Endothelial cell (in vitro differentiated cells): ENCODE results near the gene HRAS. TPM values are rescaled to one million over a fixed set of nuclear protein-coding genes. Genes with fewer than 3 reads are reported as not detected.

ENCODE experiments used
- DNase-seq: peaks from one replicate; pipeline ENCODE4 v3.0.0; 2021; ENCODE audit warnings: low spot score
- H3K27ac Mint-ChIP-seq: one replicate; pipeline ENCODE4 v1.8.0; 2021; ENCODE audit warnings: mixed read lengths, inconsistent platforms; ENCODE audit not compliant: unreplicated experiment
- H3K27me3 Mint-ChIP-seq: one replicate; pipeline ENCODE4 v1.8.0; 2021; ENCODE audit warnings: mild to moderate bottlenecking, moderate library complexity, mixed read lengths, inconsistent platforms; ENCODE audit not compliant: unreplicated experiment
- H3K36me3 Mint-ChIP-seq: one replicate; pipeline ENCODE4 v1.8.0; 2021; ENCODE audit warnings: mild to moderate bottlenecking, low read depth, mixed read lengths, inconsistent platforms; ENCODE audit not compliant: unreplicated experiment
- H3K4me1 Mint-ChIP-seq: one replicate; pipeline ENCODE4 v1.8.0; 2021; ENCODE audit warnings: mild to moderate bottlenecking, mixed read lengths, inconsistent platforms; ENCODE audit not compliant: unreplicated experiment
- H3K4me3 Mint-ChIP-seq: one replicate; pipeline ENCODE4 v1.8.0; 2021; ENCODE audit warnings: mild to moderate bottlenecking, mixed read lengths, inconsistent platforms; ENCODE audit not compliant: unreplicated experiment
- H3K9me3 Mint-ChIP-seq: one replicate; pipeline ENCODE4 v1.8.0; 2021; ENCODE audit warnings: mixed read lengths, inconsistent platforms; ENCODE audit not compliant: unreplicated experiment
- total RNA-seq: library from RNA; stranded (reverse); fragmentation: NEBNext Ultra II Directional; extraction: Animal tissue kit (Norgen Biotek cat#: 25700); gene quantifications from one replicate; pipeline ENCODE4 v1.2.1, GENCODE V29; 2021; ENCODE audit not compliant: unreplicated experiment
- TF ChIP-seq, protein P1 (sequence below): fragments of 200-600 bp; sonication (generic); IDR thresholded peaks from one replicate; pipeline ENCODE4 v1.5.0; 2021; ENCODE audit warnings: antibody characterized with exemption; ENCODE audit not compliant: unreplicated experiment

Gene HRAS
- total RNA-seq, 1 donor from 2014 or later = 92.4 TPM

DNA sequence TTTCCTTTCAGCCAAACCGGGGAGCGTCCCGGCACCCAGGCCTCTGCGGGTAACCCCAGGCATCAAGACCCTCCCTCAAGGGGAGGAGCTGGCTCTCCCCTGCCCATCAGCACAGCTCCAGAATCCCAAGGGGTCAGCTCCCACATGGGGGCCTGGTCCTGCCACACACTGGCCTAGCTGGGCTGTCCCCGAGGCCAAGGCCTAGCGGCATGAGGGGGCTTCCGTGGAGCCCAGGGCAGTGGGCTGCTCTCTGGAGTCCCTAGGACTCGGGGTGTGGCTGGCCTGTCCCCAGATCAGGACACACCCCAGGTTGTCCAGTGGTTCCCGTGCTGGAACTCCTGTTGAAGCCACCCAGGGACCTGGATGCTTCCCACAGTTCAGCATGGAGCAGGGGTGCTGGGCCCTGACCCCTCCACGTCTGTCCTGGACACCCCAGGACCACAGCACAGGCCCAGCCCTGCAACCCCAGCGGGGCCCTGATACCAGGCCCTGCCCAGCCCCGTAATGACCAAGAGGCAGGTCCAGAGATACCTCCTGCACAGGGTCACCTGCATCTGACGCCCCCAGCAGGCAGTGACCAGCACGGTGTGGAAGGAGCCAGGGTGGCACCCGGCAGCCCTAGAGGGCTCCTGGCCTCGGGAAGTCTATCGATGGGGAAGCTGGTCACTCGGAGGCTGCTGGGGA is 5.5 kb downstream of the HRAS start:
- TF ChIP-seq, protein P1, sequence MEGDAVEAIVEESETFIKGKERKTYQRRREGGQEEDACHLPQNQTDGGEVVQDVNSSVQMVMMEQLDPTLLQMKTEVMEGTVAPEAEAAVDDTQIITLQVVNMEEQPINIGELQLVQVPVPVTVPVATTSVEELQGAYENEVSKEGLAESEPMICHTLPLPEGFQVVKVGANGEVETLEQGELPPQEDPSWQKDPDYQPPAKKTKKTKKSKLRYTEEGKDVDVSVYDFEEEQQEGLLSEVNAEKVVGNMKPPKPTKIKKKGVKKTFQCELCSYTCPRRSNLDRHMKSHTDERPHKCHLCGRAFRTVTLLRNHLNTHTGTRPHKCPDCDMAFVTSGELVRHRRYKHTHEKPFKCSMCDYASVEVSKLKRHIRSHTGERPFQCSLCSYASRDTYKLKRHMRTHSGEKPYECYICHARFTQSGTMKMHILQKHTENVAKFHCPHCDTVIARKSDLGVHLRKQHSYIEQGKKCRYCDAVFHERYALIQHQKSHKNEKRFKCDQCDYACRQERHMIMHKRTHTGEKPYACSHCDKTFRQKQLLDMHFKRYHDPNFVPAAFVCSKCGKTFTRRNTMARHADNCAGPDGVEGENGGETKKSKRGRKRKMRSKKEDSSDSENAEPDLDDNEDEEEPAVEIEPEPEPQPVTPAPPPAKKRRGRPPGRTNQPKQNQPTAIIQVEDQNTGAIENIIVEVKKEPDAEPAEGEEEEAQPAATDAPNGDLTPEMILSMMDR = no peak
- Mint-ChIP-seq H3K27me3 (peaks cover 9% of the 10 kb centered on the region), H3K27ac (no peak overlapping the region), H3K36me3 (peaks cover 6% of the 10 kb centered on the region), H3K4me3 (peak overlapping the region; percentile 51), H3K4me1 (peaks cover 4% of the 10 kb centered on the region), H3K9me3 (no peaks in the 10 kb centered on the region)
- no peak for DNase-seq

DNA sequence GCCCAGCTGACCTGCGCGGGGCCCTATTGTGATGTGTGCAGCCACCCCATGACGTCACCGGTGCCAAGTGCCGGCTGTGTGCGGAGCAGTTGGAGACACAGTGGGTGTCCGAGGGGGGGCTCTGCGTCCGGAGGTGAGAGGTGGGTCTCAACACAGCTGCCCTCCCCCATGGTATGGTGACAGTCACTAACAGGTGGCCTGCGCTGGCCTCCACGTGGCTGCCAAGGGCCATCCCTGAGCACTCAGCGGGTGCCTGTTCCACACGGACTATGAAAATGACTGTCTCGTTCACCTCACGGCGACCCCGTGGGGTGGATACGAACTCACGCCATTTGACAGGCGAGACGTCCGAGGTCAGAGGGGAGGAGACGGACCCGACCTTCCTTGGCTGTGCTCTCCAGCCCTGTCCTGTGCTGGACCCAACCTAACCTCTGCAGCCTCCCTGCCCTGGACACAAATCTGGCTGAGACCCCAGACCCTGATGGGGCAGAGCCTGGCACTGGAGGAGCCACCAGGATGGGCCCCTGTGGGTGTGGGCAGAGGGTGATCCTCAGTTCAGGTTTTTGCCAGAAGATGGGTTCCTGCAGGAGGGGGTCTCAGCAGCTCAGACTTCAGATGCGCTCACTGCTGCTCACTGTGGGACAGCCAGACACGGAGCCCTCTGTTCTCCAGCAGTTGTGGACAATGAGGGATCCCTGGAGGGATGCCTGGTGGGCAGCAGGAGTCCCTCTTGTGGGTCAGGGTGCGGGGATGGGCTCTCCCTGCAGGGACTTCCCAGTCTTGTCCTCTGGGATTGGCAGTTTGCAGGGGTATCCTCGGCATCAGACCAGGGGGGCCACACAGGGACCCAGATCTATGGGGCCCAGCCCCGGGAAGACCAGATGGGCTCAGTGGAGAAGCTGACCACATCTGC is 6.3 kb downstream of the HRAS start:
- H3K27me3 Mint-ChIP-seq = peaks cover 11% of the 10 kb centered on the region
- H3K9me3 Mint-ChIP-seq = no peaks in the 10 kb centered on the region
- no peak overlapping the region for H3K27ac Mint-ChIP-seq
- TF ChIP-seq, protein P1 = no peak
- H3K36me3 Mint-ChIP-seq = peaks cover 8% of the 10 kb centered on the region
- no peak for DNase-seq
- peaks cover 4% of the 10 kb centered on the region for H3K4me1 Mint-ChIP-seq
- no peak overlapping the region for H3K4me3 Mint-ChIP-seq

DNA sequence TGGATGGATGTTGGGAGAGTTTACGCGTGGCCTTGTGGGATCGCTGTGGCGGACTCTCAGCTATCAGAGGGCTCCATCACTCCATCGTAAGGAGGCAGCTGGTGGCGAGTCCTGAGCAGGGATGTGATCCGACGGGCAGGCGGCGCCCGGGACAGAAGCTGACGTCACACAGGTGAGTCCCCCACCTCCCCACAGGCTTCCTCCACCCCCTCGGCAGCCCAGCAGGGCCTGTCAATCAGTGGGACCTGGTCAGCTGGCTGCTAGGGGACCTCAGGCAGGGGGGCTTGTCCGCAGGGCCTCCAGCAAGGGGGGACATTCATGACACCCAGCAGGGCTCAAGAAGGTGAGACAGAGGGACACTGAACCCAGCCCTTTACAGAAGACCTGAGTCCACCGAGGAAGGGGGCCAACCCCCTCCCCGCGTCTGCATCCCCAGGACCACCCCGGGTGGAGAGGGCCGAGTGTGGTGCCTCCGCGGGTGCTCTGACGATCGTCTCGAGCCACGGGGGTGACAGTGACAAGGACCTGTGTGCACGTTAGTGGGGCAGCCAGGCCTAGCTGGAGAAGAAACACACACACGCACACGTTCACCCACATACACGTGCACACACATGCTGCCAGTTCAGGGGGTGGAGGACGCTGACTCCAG is 7.1 kb downstream of the HRAS start:
- H3K36me3 Mint-ChIP-seq = peaks cover 10% of the 10 kb centered on the region
- H3K27ac Mint-ChIP-seq = no peak overlapping the region
- H3K9me3 Mint-ChIP-seq = no peaks in the 10 kb centered on the region
- DNase-seq = no peak
- TF ChIP-seq, protein P1 = no peak
- no peaks in the 10 kb centered on the region for H3K4me1 Mint-ChIP-seq
- no peak overlapping the region for H3K4me3 Mint-ChIP-seq
- H3K27me3 Mint-ChIP-seq = peaks cover 9% of the 10 kb centered on the region

DNA sequence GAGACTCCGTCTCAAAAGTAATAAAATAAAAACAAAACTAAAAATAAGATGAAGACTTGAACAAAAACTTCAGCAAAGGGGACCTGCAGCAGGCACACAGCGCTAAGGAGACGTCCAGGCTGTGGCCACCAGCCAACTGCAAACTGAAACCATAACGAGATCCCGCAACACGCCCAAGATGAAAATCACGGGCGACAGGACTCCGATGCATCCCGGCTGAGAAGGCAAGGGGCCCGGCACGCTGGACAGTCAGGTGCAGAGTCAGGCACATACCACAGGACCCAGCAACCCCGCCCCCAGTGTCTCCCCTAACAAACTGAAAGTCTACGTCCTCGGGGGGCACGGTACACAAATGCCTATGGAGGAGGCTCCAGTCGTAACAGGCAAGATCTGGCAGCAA is 9.2 kb downstream of the HRAS start:
- TF ChIP-seq, protein P1 = no peak
- no peaks in the 10 kb centered on the region for H3K9me3 Mint-ChIP-seq
- no peaks in the 10 kb centered on the region for H3K4me1 Mint-ChIP-seq
- DNase-seq = no peak
- H3K4me3 Mint-ChIP-seq = no peak overlapping the region
- H3K36me3 Mint-ChIP-seq = peaks cover 5% of the 10 kb centered on the region
- peaks cover 6% of the 10 kb centered on the region for H3K27me3 Mint-ChIP-seq
- H3K27ac Mint-ChIP-seq = no peak overlapping the region
